GM18505 (cell line): Measurements from ENCODE around the gene LBHD1.
"Not testable (repeated sequence)": the region's sequence is repeated elsewhere in the genome, so short reads cannot be mapped to it uniquely, and the experiment has no call there.

Experiments
- ATAC-seq: cut with Tn5 transposase; IDR thresholded peaks from one replicate; pipeline ENCODE4 v1.9.1; 2021; ENCODE audit not compliant: unreplicated experiment
- POLR2A ChIP-seq: IDR thresholded peaks from 4 replicates; pipeline ENCODE4 v1.6.1; 2011; ENCODE audit warnings: borderline replicate concordance; ENCODE audit not compliant: insufficient read depth, insufficient read length; ENCODE audit errors: extremely low read depth

Gene LBHD1

GRCh38 chr11:62645946-62646824 lies 25.9 kb downstream of the LBHD1 start, which contains the start of gene GANAB:
Gene GANAB, minus strand, starts transcription at chr11:62646613. Its CDS starts 14 bp downstream, at chr11:62646599.
- TF ChIP-seq POLR2A: peak; percentile 95
- ATAC-seq: peak; percentile 88

- TF ChIP-seq POLR2A: no peak
- no peak for ATAC-seq
These were observed 26.5 kb downstream of the LBHD1 start for GRCh38 chr11:62645671-62645945.

GRCh38 chr11:62644220-62644619 lies 27.8 kb downstream of the LBHD1 start:
- no peak for ATAC-seq
- TF ChIP-seq POLR2A: no peak

DNA sequence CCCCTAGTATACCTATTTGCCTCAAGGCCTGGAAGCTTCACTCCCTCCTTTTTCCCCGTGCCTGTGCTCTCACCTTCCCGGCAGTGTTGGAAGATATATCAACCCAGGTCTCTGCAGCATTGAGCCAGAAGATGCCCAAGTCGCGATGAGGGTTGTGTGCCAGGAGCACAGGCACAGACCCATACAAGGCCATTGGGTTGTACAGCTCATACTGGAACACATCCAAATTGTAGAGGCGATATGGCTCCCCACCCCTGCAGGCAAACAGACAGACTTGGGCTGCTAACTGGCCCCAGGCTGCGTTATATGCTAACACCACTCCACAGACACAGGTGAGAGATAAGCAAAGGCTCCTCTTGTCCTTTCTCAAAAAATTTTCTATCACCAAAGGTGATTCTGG lies 39.6 kb downstream of the LBHD1 start:
- no peak for TF ChIP-seq POLR2A
- ATAC-seq: no peak

- no peak for ATAC-seq
These were observed 44.4 kb downstream of the LBHD1 start for GRCh38 chr11:62627713-62628112.

GRCh38 chr11:62622476-62623089 lies 49.5 kb downstream of the LBHD1 start:
- no peak for ATAC-seq
- no peak for TF ChIP-seq POLR2A

More at GRCh38 chr11:62627713-62628112, 44.4 kb downstream of the LBHD1 start:
- TF ChIP-seq POLR2A: no peak

GRCh38 chr11:62621567-62622470 lies 50.2 kb downstream of the LBHD1 start, which contains the start of gene B3GAT3:
Gene B3GAT3, minus strand, starts transcription at chr11:62621986. Its CDS starts 39 bp downstream, at chr11:62621947.
- peak; percentile 87 for TF ChIP-seq POLR2A
- ATAC-seq: peak; percentile 89

GRCh38 chr11:62621027-62621566 lies 51.0 kb downstream of the LBHD1 start:
- ATAC-seq: no peak
- no peak for TF ChIP-seq POLR2A

GRCh38 chr11:62616957-62617356 lies 55.1 kb downstream of the LBHD1 start:
- not testable (repeated sequence) for ATAC-seq

DNA sequence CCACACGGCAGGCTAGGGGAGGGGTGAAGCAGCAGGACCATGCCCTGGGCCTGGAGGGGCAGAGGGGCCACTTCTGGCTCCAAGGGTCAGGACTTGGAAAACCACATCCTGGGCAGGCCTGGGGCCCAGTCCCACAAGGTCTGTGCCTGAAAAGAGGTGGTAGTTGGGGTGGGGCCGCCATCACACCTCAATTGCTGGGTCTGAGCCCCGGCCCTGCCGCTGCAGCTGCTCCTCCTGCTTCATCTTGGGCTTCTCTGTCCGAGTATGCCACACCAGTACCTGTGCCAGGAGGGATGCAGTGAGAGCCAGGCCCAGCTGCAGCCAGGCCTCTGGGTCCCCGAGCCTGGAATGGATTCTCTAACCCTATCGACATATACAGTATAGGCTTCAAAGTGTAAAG lies 56.5 kb downstream of the LBHD1 start:
- ATAC-seq: no peak
- no peak for TF ChIP-seq POLR2A

GRCh38 chr11:62614275-62614674 lies 57.8 kb downstream of the LBHD1 start:
- no peak for TF ChIP-seq POLR2A

DNA sequence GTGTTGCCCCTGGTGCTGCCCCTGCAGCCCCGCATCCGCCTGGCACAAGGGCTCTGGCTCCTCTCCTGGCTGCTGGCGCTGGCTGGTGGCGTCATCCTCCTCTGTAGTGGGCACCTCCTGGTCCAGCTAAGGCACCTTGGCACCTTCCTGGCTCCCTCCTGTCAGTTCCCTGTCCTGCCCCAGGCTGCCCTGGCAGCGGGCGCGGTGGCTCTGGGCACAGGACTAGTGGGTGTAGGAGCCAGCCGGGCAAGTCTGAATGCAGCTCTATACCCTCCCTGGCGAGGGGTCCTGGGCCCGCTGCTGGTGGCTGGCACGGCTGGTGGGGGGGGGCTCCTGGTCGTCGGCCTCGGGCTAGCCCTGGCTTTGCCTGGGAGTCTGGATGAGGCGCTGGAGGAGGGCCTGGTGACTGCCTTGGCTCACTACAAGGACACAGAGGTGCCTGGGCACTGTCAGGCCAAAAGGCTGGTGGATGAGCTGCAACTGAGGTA lies 58.7 kb downstream of the LBHD1 start:
- TF ChIP-seq POLR2A: no peak
- ATAC-seq: no peak

More at GRCh38 chr11:62614275-62614674, 57.8 kb downstream of the LBHD1 start:
- no peak for ATAC-seq
